ENCODE measurements around the gene YTHDF1. TPM values are rescaled to one million over a fixed set of nuclear protein-coding genes. Genes with fewer than 3 reads are reported as not detected.

Gene YTHDF1
- total RNA-seq, 4 donors from 2014 or later: 21.2 to 49.6 (median 25.8) TPM

DNA sequence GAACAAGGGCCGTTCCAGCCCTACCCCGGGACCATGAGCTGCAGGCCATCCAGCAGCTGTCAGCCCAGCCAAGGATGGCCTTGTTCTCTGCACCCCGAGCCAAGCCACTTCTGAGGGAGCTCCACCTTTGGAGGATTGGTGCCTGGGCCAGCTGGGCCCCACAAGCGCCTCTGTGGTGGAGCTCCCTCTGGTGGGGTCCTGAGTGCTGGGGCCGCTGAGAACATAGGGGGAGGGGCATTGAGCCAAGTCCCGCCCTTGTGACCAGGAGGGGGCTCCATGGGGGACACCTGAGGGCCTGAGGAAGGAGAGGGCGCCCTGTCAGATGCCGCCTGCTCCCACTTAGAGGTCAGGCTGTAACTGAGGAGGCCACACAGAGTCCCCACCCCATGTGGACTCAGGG, 43.2 kb downstream of the YTHDF1 start:
- DNase-seq (ENCODE audit: low spot score): no peak
- ATAC-seq (ENCODE audit: low FRiP score): no peak
- TF ChIP-seq, protein P1, sequence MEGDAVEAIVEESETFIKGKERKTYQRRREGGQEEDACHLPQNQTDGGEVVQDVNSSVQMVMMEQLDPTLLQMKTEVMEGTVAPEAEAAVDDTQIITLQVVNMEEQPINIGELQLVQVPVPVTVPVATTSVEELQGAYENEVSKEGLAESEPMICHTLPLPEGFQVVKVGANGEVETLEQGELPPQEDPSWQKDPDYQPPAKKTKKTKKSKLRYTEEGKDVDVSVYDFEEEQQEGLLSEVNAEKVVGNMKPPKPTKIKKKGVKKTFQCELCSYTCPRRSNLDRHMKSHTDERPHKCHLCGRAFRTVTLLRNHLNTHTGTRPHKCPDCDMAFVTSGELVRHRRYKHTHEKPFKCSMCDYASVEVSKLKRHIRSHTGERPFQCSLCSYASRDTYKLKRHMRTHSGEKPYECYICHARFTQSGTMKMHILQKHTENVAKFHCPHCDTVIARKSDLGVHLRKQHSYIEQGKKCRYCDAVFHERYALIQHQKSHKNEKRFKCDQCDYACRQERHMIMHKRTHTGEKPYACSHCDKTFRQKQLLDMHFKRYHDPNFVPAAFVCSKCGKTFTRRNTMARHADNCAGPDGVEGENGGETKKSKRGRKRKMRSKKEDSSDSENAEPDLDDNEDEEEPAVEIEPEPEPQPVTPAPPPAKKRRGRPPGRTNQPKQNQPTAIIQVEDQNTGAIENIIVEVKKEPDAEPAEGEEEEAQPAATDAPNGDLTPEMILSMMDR (IDR thresholded peaks at IDR 0.05): no peak

DNA sequence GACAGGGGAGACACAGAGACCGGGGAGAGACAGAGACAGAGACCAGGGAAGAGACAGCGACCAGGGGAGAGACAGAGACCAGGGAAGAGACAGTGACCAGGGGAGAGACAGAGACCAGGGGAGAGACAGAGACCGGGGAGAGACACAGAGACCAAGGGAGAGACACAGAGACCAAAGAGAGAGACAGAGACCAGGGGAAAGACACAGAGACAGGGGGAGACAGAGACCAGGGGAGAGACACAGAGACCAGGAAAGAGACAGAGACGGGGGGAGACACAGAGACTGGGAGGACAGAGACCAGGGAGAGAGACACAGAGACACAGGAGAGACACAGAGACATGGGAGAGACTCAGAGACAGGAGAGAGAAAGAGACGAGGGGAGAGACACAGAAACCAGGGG, 43.9 kb downstream of the YTHDF1 start:
- DNase-seq (ENCODE audit: low spot score): no peak
- TF ChIP-seq, protein P1 (IDR thresholded peaks at IDR 0.05): no peak
- ATAC-seq (ENCODE audit: low FRiP score): no peak

DNA sequence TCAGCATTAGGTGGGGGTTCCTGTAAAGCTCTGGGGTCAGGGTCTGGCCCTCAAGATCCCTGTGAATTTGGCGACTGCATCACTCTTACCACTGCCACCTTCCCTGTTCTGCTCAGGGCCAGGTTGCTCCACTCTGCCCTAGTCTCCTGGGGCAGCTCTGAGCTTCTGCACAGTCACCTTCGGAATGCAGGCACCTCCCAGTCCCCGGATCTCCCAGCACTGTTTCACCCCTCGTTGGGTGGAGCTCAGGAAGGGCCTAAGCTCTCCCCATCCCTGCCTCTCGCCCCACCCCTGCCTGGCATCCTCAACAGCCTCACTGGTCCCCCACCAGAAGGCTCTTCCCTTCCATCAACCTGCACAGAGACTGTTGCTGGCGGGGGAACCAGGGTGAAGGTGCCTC, 46.2 kb downstream of the YTHDF1 start:
- ATAC-seq (ENCODE audit: low FRiP score): no peak
- TF ChIP-seq, protein P1 (IDR thresholded peaks at IDR 0.05): no peak
- no peak for DNase-seq (ENCODE audit: low spot score)

DNA sequence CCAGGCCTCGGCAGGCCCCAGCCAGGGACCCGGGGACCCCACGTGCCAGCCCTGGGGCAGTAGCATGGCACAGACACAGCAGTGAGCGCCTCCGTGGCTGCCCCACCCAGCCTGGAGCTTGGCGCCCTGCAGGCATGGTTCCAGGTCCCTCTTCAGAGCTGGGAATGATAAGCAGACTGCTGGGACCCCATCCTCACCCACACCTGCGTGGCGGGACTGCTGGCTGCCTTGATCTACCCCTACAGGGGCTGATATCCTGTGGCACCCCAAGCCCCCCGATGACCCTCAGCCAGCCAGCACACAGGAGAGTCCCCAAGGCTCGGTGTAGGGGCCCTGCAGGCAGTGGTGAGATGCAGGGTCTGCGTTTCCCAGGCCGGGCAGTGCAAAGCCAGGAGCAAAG, 47.1 kb downstream of the YTHDF1 start:
- TF ChIP-seq, protein P1 (IDR thresholded peaks at IDR 0.05): no peak
- DNase-seq (ENCODE audit: low spot score) (no peak), ATAC-seq (ENCODE audit: low FRiP score) (no peak)

DNA sequence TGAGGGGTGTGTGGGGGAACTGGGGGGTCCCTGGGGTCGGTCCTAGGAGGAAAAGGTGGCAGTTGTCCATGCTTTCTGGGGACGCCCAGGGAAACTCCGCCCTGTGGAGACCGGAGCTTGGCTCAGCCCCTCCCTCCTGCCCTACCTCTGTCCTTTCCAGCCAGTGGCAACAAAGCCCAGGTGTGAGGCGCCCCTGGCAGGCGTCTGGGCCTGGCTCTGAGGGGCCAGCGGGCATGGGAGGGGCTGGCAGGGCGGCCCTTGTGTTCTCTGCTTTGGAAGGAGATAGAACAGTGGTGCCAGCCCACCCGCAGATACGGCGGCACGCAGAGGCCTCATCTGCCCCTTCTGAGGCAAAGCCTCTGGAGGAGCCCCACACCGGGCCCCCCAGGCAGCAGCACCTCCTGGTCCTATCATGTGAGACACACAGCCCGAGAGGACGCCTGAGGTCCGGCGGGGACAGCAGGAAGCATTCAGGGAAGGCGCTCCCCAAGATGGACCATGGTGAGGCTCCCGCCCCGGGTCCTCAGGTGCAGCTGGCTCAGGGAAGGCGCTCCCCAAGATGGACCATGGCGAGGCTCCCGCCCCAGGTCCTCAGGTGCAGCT, 47.9 kb downstream of the YTHDF1 start:
- no peak for DNase-seq (ENCODE audit: low spot score)
- no peak for ATAC-seq (ENCODE audit: low FRiP score)
- TF ChIP-seq, protein P1 (IDR thresholded peaks at IDR 0.05): no peak

DNA sequence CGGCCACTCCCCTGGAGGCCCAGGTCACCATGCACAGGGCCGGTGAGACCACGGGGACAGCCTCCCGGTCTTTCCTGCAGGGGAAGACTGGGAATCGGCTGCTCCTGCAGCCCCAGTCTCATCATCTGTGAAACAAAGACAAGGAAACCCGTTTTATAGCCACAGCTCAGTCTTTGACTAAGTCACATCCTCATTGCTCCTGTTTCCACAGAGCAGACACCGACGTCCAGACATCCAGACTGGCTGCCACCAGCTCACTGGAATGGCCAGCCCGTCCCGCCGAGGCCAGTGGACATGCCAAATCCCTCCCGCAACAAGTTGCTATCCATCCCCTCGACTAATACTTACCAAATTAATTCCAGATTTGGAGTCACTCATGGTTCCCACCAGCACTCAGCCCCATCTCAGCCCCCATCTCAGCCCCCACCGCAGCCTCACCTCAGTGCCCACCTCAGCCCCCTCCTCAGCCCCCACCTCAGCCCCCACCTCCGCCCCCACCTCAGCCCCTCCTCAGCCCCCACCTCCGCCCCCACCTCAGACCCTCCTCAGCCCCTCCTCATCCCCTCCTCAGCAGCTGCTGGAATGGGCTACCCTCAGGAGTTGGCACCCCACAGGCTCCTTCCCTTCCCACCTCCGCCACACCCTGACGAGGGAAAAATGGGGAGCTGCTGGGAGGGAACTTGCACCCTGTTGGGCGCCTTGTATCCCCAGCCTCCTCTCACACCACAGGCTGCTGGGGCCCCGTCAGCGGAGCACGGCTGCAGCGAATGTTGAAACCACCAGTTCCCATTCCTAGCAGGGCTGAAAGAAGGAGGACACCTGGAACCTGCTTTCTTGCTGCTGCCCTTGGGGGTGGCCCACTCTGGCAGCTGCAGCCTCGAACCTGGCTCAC, 48.7 kb downstream of the YTHDF1 start:
- ATAC-seq (ENCODE audit: low FRiP score) (no peak), DNase-seq (ENCODE audit: low spot score) (no peak)
- TF ChIP-seq, protein P1 (IDR thresholded peaks at IDR 0.05): no peak

Measured in omental fat pad (tissue), 4 donors.